Activated gamma-delta T cell (primary cell): Measurements from ENCODE around the gene DHRSX.
"Not testable (repeated sequence)": the region's sequence is repeated elsewhere in the genome, so short reads cannot be mapped to it uniquely, and the experiment has no call there.

Source experiments
- DNase-seq: peaks from one replicate; lab custom pipeline; 2025; lab: John Stamatoyannopoulos, UW

The DHRSX gene

DNA sequence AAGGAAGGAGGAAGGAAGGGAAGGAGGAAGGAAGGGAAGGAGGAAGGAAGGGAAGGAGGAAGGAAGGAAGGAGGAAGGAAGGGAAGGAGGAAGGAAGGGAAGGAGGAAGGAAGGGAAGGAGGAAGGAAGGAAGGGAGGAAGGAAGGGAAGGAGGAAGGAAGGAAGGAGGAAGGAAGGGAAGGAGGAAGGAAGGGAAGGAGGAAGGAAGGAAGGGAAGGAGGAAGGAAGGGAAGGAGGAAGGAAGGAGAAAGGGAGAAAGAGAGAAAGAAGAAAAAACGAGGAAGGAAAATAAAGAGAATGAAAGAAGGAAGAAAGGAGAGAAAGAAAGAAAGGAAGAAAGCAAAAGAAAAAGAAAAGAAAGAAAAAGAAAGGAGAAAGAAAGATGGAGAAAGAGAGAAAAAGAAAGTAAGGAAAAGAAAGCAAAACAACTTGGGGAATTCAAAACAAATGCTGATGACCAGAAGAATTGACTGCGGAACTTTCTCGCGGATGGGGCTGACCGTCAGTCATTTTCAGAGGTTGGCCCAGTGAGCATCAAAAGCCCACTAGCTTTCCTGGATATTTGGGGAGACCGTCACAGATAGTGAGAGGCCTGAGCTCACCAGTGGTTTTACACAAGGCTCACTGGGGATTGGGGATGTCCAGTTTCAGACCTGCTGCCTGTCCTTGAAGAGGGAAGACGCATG, 286.5 kb downstream of the DHRSX start:
- DNase-seq = not testable (repeated sequence)

DNA sequence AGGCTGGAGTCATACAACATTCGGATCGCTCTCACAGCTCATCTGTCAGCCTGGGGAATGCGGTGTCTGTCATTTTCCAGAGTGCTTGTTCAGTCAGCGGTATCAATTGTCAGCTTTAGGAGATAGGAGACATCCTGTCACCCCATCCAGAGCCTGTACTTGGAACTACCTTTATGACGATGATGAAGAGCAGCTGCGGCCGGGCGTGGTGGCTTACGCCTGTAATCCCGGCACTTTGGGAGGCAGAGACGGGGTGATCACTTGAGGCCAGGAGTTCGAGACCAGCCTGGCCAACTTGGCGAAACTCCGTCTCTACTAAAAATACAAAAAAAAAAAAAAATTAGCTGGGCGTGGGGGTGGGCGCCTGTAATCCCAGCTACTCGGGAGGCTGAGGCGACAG, 289.1 kb downstream of the DHRSX start:
- not testable (repeated sequence) for DNase-seq

DNA sequence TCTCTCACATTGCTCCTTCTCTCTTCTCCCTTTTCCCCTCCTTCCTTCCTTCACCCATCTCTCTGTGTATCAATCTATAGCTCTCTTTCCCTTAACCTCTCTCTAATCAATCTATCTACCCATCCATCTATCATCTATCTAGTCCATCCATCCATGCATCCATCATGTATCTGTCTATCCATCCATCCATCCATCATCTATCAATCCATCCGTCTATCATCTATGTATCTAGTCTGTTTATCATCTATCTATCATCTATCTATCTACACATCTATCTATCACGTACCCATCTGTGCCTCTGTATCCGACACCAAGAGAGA, 307.5 kb downstream of the DHRSX start:
- DNase-seq = no peak

DNA sequence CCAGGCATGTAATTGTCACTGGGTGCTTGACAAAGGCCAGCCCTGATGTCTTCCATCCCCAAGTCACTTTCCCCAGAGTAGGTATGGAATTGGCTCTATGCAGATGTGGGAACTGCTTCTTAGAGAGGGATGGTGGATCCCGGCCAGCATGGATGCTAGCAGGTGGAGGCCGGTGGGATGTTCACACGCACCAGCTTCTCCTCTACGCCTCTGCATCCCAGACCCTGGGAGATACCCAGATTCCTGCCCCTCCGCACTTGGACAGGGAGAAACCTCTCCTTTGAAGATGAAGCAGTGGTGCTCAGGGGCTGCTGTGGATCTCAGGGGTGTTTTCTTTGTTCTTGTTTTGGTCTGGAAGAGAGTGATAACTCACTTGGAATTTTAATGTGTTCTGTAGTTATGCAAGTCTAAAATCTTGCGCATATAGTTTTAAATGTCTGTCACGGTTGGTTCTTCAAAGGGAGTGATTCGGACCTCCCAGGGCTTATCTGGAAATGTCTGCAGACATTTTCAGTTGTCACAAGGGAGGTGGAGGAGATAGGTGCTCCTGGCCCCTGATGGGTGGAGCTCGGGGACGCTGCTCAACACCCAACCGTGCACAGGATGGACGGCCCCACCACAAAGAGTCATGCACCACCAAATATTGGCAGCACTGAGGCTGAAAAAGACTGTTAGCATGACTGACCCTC, 308.0 kb downstream of the DHRSX start:
- no peak for DNase-seq

DNA sequence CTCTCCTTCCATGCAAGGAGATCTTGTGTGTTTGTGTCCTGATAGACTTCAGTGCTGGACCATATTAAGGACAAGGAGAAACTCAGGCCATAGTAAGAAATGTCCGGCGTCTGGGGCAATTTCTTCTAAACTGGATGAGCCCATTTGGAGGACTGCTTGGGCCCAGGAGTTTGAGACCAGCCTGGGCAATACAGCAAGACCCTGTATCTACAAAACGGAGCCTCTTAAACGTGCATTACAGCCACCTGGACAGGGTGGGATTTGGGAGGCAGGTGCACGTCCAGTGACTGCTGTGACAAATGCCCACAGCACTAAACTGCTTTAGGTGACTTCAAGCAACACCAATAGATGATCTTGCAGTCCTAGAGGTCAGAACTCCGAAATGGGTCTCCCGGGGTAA, 311.9 kb downstream of the DHRSX start:
- no peak for DNase-seq

DNA sequence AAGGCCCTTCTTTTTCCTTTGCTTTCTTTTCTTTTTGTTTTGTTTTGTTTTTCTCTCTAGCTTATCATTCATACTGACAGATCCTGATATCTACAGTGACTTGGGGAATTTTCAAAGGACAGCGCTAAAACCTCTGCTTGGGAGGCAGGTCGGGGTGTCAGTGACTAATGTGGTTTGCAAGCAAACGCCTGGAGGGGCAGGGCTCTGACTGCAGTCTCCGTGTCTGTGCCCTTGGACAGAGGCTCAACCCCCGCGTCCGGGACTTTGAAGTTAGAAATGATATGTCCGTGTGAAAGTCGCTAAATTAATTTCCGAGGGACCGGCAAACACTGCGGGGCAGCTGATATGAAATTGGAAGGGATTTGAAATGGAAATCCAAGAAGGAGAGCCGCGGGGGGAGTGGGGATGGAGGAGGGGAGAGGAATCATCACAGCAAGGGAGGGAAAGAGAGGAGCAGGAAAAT, 312.4 kb downstream of the DHRSX start:
- DNase-seq = no peak

DNA sequence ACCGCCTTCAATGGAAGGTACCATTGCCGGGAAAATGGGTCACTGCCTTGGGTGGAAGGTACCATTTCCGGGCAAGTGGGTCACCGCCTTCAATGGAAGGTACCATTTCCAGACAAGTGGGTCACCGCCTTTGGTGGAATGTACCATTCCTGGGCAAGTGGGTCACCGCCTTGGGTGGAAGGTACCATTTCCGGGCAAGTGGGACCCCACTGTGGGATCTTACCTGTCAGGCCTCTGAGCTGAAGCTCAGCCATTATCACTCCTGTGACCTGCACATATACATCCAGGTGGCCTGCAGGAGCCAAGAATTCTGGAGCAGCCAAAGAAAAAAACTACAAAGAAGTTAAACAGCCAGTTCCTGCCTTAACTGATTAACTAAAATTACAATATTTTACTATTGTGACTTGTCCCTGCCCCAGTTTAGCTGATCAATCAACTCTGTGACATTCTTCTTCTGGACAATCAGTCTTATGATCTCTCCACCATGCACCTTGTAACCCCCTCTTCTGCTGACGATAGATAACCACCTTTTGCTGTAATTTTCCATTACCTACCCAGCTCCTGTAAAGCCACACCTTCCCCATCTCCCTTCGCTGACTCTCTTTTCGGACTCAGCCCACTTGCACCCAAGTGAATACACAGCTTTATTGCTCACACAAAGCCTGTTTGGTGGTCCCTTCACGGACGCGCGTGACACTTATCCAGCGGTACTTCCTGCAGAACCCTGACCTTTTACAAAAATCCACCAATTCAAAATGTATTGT, 313.2 kb downstream of the DHRSX start:
- DNase-seq = no peak

DNA sequence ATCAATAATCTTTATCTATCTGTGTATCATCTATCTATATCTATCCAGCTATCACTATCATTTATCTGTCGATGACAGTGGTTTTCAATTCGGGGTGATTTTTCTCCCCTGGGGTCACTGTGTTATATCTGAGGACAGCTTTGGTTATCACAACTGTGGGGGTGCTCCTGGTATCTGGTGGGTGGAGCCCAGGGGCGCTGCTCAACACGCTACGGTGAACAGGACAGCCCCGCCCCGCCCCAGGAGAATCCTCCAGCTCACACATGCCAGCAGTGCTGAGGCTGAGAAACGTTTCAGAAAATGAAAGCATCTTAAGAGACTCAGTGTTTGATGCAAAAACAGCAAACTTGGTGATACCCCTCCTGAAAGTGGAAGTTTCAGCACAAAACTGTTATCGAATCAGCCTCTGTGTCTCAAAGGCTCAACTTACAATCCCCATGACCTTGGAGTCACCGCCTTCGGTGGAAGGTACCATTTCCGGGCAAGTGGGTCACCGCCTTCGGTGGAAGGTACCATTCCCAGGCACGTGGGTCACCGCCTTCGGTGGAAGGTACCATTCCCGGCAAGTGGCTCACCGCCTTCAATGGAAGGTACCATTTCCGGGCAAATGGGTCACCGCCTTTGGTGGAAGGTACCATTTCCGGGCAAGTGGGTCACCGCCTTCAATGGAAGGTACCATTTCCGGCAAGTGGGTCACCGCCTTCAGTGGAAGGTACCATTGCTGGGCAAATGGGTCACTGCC, 315.3 kb downstream of the DHRSX start:
- DNase-seq = peak; percentile 7

DNA sequence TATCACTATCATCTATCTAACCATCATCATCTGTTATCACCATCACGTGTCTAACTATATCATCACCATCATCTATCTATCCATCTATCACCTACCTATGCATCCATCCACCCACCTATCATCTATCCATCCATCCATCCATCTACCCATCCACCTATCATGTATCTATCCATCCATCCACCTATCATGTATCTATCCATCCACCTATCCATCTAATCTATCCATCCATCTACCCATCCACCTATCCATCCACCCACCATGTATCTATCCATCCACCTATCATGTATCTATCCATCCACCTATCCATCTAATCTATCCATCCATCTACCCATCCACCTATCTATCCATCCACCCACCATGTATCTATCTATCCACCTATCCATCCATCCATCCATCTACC, 316.7 kb downstream of the DHRSX start:
- DNase-seq = no peak

DNA sequence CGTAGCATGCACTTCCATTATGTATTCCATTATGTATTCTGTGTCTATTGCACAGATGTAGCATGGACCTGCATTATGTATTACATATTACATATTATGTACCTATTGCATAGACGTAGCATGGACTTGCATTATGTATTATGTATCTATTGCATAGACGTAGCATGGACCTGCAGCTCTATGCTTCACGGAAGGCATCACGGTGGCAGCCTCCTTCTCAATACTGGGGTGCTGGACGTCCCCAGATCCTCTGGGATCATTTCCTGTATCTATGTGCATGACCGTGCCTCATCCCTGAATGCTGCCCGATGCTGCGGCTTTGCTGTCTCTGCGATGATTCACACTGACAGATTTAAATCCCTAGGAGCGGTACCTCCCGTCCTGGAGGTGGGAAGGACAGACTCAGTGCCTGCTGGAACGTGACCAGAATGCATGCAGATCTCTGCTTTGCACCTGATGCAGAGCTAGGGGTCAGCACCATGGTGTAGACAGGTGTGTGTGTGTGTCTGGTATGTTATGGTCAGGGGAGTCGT, 317.5 kb downstream of the DHRSX start:
- no peak for DNase-seq

DNA sequence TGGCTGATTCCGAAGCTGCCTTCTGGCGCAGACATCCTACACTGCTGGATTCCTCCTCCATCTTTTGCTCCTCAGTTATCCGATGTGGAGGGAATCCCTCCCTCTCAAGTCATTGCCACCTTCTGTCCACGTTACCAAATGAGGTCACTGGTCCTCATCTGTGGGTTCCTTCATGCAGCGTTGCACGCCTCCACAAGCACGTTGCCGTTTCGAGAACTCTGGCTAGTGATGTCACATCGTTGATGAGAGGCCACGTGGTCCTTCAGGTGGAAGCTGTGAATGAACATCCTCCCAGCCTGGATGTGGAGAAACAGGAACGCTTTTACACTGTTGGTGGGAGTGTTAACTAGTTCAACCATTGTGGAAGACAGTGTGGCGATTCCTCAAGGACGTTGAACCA, 323.2 kb downstream of the DHRSX start:
- no peak for DNase-seq

DNA sequence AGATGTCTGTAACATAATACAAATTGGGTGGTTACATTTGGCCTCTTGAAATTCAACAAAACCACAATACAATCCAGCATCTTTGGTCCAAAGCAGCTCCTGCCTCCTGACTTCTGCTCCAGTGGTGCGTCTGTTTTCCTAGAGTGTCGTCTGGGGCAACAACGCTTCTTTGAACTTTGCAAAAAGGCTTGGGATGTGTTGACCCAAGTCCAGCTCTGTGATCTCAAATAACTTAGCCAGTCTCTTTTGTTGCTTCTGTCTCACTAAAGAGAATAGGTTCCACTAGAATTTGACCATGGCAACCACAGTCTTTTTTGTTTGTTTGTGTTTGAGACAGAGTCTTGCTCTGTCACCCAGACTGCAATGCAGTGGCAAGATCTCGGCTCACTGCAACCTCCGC, 324.0 kb downstream of the DHRSX start:
- DNase-seq = no peak

DNA sequence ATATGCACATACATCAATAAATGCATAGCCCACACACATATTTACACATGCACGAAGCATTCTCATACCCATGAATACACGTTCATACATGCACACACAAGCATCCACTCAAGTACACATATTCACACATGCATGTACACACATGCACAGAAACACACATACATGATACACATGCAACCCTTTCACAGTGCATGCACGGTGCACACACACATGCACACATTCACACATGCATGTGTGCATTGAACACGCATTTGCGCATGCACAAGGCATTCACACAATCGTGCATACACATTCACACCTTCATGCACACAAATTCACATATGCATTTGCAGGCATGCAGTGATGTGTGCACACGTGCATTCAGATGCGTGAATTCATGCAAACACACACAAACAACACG, 324.5 kb downstream of the DHRSX start:
- no peak for DNase-seq

DNA sequence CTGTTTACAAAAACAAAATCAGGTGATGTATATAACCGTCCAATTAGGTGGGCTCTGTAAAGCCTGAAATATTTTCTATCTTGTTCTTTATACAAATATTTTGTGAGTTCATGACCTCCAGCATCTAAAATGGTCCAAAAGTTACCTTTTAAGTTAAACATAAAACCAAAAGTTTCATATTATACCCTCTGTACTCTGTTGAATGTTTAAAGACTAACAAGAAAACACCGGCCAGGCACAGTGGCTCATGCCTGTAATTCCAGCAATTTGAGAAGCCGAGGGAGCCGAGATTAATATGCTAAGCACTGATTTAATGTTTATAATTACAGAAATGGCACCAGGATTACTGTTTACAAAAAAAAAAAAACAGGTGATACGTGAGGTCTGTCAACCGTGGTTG, 328.4 kb downstream of the DHRSX start:
- DNase-seq = no peak
